HL-60/S4 treated with retinoic acid at 250 ng/mL for 4 days and 3 days (cell line): ENCODE results near the gene ATP8A1.
"Not testable (repeated sequence)": the region's sequence is repeated elsewhere in the genome, so short reads cannot be mapped to it uniquely, and the experiment has no call there.

ENCODE experiments used
- in situ Hi-C: fragments of 300-500 bp; cut with MboI; formaldehyde crosslinking; loops from 2 replicates; pipeline ENCODE4 v1.7.0; 2022; ENCODE audit warnings: low sequenced_read_pairs

The ATP8A1 gene

DNA sequence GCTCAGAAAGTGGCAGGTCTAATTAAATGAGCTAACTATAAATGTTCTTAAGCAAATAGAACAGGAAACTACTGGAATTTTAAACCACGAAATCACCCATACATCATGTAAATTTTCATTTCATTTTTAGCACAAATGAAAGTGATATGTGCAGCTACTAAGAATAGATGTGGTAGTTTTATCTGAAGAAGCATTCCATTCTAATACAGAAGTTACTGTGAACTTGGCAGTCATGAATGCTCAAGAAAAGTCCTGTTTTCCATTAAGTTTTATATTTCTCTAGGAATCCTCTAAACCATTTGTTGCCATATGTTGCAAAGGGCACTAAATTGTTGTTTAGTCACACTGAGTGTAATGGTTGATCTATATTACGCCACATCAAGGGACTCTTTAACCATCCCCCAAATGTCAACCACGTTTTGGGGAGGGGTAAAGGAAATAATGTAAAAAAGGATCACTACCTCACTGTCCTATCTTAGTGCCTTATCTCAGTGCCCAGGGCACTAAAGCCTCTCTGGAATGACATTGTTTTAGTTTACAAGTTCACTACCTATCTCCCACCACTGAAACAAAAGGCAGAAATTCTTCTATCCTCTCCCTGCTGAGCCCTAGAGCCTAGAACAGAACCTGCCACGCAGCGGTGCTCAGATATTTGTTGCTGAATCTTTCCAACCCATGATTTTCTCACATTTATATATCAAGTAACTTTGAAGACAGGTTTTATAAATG, 141.6 kb downstream of the ATP8A1 start:
- in situ Hi-C loops = loop anchor here (25.0 kb wide), 2 partner anchors 553 to 828 kb away; no protein-coding TSS in a partner anchor

DNA sequence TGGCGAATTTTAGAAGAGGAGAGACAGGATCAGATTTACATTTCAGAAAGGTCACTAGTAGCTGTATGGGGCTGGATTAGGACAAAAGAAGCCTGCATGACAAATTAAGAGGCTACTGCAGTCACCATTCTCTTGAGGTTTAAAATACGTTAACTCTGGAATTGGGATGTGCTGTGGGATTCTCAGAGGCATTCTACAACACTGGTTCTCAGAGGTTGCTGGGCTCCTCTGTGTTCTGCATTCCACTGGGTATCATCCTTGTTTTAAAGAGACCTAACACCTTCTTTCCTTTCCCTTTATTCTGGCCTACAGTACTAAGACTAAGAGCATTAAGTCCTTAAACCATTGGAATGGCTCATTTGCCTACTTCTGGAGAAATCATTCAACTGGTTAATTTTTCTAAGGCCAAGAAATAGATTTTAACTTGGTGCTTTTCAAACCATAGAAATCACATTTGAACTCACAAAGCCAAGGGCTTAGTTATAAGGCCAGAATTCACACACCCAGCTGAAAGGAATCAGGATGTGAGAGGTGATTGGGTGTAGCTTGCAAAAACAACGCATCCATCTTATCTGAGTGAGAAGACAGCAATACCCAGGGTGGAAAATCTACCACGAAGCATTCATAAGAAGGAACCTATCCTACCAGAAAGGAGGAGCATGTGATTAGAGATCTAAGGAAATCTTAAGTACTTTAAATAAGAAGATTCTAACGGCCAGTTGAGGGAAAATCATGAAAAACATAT, 143.0 kb downstream of the ATP8A1 start:
- in situ Hi-C loops = loop anchor here (25.0 kb wide), 2 partner anchors 552 to 827 kb away; no protein-coding TSS in a partner anchor

DNA sequence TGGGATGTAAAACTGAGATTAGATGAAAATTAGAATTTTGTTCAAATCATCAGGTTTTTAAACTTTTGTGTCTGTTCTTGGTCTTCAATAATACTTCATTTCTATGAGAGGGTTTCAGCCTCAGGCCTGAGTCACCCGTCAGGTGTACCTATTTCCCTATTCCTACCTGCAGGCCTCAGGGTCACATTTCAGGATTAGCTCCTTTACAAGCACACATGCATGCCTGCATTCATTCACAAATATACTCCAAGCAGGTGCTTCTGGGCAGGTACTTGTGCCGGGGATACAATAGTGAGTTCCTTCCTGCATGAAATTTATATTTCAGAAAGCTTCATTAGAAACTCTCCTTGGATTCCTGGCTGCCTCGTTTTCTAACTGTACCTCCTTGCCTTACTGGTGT, 144.7 kb downstream of the ATP8A1 start:
- in situ Hi-C loops = loop anchor here (25.0 kb wide), 2 partner anchors 550 to 825 kb away; no protein-coding TSS in a partner anchor

DNA sequence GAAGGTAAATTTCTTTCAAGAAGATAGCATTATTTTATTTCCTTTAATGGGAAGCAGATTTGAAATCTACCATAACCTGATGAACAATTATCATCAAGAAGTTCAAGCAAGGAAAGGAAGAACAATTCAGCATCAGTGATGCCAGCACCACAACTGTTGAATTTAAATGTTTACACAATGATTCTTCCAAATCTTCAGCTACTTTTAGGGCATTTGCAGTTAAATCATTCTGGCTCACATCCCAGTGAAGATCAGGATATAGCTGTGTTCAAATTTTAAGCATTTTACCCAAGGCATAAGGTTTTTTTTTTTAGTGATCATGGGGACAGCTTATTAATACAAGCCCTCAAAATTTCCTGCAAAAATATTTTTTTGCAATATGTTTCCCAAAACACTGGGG, 146.7 kb downstream of the ATP8A1 start:
- in situ Hi-C loops = loop anchor here (25.0 kb wide), 2 partner anchors 548 to 823 kb away; no protein-coding TSS in a partner anchor

DNA sequence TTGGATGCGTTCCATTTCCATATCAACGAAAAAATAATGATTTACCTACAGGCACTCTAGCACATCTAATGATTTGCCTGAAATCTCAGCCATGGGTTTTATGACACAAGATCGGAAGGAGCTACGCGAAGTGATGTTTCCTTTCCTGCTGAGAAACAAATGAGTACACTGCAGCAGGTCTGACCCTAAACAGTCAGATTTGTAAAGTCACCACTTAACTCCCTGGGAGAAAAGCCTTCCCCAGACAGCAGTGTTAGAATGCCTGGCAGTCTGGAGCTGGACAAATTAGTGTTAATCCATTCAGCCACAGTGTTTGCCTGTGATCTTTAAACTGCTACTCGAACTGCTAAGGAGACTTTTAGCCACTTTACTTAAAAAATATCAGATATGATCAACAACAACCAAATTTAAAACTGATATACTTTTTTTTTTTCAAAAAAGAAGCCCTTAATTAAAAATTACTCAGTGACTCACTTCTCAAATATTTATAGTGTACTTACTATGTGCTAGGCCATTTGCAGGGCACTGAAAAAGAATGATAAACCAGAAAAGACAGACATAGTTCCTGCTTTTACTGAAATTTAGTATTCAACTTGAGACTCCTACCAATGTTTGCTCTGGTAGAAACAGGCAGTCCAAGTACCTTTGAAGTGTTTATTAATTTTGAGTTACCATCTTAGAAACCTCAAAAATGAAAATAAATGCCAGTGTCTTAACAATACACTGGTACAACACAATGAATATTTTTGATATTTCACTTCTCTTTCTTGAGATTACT, 155.1 kb downstream of the ATP8A1 start:
- in situ Hi-C loops = loop anchor here (25.0 kb wide), 2 partner anchors 540 to 815 kb away; no protein-coding TSS in a partner anchor

DNA sequence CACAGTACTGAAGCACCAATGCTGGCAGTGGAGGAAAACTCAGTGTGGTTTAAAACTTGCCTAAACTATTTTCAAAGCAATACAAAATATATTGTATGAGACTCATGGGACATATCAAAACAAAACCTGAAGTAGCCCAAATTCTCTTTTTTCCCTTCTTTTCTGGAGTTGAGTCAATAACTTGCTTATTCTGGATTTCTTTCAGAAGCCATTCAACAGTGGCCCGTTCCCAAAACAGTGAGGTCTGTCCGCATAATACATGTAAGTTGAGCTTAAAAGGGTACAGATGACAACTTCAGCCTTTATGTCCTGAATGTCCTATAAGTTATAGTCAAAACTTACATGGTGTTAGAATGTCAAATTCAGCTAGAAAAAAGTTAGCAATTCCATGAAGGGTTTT, 158.9 kb downstream of the ATP8A1 start:
- in situ Hi-C loops = no loop called here

DNA sequence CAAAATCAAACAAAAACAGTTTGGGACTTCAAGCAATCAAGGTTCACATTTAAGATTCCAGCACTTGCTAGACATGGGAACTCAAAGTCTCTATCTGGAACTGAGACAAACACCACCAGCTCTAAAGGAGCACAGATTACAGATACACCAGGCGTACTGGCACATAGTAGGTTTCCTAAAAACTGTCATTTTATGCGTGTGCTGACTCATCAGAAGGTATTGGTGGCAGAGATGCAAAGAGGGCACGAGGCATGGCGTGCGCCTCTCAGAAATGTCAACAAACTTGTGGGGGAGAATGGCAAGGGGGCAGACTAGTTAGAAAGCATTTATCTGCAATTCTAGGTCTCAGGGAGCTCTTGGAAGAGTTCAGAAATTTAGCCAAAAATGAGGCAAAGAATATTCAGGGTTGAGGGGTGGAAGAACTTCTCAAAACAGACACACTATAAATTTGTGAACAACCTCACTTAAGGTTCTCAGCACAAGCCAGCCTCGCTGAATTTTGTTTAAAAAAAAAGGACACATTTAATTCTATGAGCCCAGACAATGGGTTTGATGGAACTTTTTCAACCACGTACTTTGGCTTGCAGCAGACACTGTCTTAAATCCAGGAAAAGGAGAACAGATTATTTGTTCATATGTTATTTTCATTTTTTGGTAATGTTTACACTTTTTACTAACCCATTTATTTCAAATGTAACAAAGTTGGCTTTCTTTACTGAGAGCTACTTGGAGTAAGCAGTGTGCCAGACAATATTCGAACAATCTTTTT, 159.6 kb downstream of the ATP8A1 start:
- in situ Hi-C loops = no loop called here

DNA sequence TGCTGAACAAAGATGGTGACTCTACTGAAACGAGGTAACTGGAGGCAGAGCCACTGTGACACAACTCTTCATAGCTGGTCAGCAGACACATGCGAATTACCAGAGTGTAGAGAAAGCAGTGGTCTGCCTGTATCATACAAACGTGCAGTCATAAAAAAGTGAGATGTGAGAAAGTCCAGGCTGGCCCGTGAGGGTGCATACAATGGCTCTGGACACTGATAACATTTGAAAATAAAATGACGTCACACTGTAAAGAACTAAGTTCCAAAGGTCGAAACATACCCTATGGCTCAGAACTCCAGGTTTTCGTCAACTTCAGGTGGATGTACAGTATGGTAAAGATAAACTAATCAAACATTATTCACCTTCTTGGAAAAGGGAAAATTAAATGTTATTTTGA, 163.9 kb downstream of the ATP8A1 start:
- in situ Hi-C loops = no loop called here

DNA sequence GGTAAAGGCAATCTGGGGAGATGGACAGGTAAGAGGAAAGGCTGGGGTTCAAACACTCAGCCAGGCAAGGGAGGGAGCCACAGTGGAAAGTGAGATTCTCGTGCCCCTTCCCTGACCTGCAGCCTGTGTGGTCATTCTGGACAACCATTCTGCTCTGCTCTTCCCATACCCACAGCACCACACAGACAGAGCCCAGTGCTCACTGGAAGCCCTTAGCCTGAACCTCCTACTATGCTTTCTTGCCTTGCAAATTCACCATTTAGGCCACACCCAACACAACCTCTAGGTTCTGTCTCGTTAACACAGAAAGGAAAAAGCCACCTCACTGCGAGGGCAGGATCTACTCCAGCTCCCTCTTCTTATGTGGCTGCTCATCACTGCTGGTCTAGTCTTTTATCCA, 166.9 kb downstream of the ATP8A1 start:
- in situ Hi-C loops = no loop called here

DNA sequence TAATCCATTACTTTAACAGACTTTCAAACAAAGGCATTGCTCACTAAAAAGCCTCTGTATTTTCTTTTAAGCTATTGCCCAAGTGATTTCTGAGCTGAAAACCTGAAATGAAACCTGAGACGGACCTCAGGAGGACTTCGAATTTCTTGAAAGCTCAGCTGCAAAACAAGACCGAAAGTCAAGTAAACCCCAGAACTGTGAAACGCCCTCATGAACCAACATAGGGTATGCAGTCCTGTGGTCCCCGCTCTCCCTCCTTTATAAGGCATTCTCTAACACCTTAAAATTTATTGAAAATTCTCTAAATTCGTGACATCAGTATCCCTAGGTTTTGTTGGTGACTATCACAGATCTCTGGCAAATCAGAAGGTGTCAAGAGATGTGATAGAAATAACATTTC, 167.8 kb downstream of the ATP8A1 start:
- in situ Hi-C loops = no loop called here

DNA sequence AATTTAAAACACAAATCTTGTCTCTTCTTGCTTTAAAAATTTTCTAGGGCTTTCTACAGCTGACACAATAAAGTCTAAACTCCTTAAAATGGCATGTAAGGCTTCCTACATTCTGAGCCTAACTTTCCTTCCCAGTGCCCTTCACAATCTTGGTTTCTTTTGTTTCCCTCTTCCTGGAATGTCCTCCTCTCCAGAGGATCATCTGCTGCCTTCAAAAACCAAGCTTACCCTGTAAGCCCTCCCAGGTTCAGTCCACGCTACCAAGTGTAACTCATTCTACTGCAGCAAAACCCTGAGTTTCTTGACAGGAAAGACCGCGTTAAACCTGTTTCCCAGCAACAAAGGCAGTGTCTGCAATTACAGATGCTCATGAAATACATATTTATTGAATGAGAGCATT, 168.4 kb downstream of the ATP8A1 start:
- in situ Hi-C loops = no loop called here

DNA sequence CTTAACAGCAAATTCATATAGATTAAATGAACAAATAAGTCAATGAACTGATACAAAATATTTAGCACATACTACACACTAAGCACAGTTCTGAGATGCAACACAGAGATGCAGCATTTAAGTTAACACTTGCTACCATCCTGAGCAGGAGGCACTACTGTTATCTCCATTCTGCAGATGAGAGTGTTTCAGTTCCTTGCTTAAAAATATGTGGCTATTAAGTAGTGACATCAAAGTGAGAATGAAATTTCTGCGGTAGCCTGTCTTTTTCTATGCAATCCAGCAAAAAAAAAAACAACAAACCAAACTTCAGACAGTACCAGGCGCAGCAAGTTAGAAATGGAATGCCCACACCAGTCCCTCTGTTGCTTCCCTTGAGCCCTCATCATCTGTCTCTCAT, 168.8 kb downstream of the ATP8A1 start:
- in situ Hi-C loops = no loop called here

DNA sequence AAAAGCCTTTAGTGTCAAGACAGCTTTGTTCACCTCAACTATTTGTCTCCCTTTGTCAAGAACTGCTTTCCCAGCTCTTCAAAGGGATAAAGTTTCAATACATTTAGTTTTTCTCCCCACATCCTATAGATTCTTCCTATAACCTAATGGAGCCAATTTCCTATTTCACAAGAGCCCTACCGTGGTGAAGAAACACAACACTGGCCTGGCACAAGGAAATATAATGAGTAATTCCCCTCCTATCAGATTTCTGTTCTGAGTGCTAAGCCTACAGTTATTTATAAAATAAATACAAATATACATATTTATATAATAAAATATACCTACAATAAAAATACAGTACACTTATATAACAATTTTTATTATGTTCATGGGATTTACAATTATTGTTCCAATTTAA, 169.7 kb downstream of the ATP8A1 start:
- in situ Hi-C loops = no loop called here

DNA sequence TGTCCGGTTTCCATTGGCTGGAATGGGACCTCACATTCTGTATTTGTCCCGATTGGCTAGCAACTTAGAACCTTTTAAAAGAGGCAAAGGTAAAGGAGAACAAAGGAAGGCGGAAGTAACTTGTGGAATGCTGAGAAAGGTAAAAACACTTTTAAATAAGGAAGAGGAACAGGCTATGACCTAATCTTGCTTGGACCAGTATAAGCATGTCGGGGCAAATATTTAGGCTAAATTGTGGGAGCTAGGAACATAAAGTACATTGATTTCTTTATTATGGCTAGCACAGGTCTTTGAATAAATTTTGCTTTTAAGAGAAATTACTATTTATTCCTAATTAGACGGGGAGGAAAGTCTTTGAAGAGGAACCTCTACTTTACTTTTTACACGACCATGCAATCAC, 170.7 kb downstream of the ATP8A1 start:
- in situ Hi-C loops = not testable (repeated sequence)

DNA sequence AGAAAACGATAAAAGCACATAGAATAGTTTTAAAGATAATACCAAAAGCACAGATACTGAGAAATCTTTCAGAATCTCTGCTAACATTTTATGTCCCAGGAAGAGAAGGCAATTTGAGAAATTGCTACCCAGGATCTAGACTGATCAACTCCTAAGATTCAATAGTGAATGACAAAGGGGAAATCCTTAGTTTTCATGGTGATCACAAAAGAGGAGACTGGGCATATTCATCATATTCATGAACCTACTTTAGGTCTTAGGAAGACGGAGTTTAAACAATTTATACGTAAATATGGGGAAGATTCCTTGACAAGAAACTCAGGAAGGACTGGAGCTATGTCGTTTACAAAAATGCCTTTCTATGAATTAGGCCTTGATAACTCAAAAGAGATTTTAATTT, 172.3 kb downstream of the ATP8A1 start:
- in situ Hi-C loops = no loop called here

DNA sequence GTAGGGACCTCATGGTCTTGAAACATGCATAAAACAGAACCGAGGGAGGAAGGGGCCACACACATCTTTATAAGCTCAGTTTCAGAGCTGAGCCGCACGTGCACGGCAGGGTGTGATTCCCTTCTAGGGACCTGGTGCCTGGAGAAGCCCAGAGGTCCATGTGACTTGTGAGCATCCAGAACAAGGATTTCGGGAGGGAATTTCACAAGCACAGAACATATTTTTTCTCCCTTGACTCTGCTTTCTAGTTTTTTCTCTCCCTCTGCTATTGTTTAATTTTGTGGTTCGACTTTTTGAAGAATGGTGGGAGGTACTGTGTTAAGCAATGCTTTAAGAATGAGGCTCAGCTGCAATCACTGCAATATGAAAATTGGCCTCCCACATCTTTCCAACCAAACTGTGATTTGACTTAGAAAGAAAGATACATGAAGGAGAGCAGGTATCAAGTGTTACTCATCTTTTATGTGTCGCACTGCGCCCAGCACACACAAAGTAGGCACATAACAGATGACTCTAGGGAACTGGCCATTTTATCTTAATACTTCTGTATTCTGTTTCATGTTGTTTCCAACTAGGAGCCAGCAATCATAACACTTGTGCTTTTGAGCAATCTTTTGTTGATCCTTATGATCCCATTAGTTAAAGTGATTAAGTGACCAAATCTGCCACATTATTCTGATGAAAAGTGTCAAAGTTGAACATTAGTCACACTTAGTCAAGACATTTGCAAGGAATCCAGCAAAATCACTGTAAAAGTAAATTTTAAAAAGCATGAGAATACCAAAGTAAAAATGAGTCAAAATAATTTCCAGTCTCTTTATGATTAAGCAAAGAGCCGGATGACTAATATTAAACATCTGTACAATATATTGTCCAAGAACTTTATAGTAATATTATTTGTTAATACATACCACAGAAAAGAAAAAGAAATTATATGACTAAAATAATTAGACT, 173.2 kb downstream of the ATP8A1 start:
- in situ Hi-C loops = no loop called here

DNA sequence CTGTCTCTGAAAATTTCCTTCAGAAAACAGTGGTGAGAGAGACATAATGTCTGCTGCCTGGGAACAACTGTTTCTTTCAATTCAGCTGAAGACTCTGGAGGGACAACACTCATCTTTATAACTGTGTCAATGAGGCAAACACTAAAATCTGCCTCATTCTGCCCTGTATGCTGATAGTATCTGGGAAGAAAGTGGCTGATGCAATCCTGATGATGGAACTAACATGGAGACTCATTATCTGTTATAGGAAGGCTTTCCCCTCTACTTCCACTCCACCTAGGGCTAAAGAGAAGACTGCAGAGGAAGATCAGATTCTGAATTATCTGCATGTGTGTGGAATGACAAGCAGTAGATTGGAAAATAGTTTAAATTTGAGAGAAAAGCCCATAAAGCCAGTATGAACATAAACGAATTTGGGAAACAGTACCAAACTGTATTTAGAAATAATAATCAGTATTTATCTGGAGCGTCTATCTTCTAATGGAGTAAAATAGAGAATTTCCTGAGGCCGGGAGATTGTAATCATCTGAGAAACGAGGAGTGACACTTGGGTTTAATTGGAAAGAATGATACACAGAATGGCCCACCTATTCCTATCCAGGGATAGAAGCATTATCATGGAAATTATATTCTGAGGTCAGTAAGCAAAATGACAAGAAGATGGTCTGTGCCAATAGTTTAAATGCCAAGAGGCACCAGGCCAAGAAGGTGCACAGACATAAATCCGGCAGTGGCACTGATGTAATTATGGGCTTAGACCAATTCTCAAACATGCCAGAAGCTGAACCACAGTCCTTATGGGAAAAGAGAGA, 174.2 kb downstream of the ATP8A1 start:
- in situ Hi-C loops = no loop called here

DNA sequence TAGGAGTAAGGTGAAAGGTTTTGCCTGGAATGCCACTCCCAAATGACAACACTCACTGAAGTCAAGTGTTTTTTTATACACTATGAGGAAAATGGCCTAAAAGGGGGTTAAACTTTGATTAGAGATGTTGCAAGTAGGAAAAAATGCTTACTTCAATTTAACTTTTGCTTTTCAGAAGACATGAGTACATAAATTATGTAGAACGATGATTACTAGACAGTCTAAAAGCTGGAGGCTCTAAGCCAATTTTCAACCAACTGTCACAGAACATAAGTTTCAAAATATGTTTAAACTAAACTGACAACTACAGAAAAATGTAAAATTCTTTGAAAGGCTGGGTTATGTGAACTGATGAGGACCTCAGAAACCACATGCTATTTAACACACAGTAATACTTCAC, 176.2 kb downstream of the ATP8A1 start:
- in situ Hi-C loops = no loop called here

DNA sequence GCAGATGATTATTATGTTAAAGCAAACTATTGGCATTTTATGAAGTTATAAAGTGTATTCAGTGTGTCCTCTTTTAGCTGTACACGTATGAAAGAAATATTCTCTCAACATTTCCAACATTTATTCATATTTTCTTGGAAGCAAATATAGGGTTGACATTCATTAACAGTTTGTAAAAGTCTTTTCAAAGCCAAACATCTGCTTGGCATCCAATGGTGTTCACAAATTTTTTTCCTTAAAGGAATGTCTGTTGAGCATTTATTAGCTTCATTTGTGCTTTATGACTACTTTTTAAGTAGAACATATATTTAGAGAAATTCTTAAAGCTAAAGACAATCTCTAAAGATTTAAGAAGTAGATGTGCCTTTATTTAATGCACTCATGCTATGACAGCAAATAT, 176.6 kb downstream of the ATP8A1 start:
- in situ Hi-C loops = no loop called here
